NCI-H128 (cell line): Measurements from ENCODE around the gene TBC1D1.
"Not testable (repeated sequence)": the region's sequence is repeated elsewhere in the genome, so short reads cannot be mapped to it uniquely, and the experiment has no call there.

Experiments used
- DNase-seq: peaks from one replicate; lab custom pipeline; 2025; ENCODE audit not compliant: unreplicated experiment; lab: John Stamatoyannopoulos, UW

The TBC1D1 gene

GRCh38 chr4:38009949-38010348, 119.1 kb downstream of the TBC1D1 start:
- DNase-seq = no peak

- DNase-seq = no peak
These were observed 120.8 kb downstream of the TBC1D1 start for GRCh38 chr4:38011511-38012162.

DNA sequence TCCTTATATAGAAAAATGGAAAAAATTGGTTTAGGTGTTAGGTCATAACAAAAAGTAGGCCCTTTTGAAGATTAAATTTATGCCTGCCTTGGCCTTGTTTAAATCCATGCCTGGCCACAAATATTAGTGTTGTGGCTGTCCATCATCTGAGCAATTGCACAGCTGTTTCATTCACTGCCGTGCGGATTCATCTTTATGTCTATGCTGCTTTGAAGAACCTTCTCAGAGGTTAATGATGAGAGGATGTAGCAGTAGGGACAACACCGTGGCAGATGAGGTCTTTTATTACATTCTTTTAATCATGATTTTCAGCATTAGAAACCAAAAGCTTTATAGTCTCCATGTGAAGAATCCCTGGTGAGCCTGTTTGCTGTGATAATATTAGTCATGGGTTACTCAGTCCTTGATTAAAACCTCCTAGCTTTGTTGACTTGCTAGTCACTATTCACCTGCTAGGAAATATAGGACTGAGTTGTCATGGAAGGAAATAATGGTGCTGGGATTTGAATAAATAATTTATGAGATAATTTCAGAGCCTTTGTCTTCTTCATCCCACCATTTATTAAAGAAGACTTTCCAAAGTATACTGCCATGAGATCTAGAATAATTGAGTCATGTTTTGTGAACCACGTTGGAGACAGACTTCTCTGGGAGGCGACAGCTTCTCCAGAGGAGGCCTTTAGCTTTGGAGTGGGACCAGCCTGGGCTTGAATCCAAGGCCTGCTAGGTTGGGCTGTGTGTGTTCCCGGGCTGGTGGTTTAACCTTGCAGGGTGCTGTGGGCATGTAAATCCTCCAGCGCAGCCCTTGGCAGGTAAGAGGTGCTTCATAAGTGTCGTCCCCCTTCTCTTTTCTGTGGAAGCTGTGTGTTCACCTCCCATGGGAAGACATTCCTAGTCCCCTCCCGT, 122.8 kb downstream of the TBC1D1 start:
- DNase-seq = no peak

GRCh38 chr4:38014421-38014852, 123.6 kb downstream of the TBC1D1 start:
- DNase-seq = no peak

GRCh38 chr4:38015886-38016515, 125.1 kb downstream of the TBC1D1 start:
- DNase-seq = no peak

DNA sequence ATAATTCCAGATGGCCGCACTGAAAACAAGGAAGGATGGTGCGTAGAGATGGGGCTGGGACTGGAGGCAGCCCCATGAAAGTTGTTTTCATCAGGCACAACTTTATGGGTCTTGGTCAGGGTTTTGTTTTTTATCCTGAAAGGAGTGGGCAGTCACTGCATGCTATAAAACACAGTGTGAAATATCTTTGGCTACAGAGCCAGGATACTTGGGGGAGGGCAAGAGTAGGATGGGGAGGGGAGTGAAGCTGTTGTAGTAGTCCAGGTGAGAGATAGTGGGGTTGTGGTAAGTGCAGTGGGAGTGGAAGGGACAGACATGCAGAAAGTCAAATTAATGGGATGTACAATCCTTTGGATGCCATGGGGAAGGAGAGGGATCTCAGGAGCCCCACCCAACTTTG, 125.8 kb downstream of the TBC1D1 start:
- DNase-seq = no peak

- DNase-seq = no peak
These were observed 126.7 kb downstream of the TBC1D1 start for GRCh38 chr4:38017609-38018008.

- DNase-seq = no peak
These were observed 129.5 kb downstream of the TBC1D1 start for GRCh38 chr4:38020386-38020785.

DNA sequence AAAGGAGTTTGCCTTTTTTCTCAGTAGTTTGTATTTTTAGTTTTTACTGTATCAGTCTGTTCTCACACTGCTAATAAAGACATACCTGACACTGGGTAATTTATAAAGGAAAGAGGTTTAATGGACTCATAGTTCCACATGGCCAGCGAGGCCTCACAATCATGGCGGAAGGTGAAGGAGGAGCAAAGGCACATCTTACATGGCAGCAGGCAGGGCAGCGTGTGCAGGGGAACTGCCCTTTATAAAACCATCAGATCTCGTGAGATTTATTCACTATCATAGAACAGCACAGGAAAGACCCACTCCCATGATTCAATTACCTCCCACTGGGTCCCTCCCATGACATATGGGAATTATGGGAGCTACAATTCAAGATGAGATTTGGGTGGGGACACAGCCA, 130.1 kb downstream of the TBC1D1 start:
- not testable (repeated sequence) for DNase-seq

DNA sequence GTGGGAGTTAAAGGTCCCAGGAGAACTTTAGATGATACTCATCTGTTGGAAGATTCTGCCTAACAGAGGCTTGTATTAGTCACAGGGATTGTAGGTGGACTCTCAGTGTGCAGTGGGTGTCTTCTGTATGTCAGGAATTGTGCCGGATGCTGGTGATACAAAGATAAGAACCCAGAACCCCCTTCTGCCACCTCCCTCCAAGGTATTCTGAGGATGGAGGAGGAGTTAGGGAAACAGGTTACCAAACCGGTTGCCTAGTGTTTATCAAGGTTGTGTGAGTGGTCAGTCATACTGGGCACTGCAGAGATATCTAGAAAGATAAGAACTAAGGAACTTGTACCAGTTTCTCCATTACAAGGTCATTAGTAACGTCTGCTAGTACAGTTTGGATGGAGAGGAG, 130.9 kb downstream of the TBC1D1 start:
- no peak for DNase-seq

- no peak for DNase-seq
These were observed 132.7 kb downstream of the TBC1D1 start for GRCh38 chr4:38023347-38024205.

- DNase-seq = no peak
These were observed 133.3 kb downstream of the TBC1D1 start for GRCh38 chr4:38024206-38024509.

DNA sequence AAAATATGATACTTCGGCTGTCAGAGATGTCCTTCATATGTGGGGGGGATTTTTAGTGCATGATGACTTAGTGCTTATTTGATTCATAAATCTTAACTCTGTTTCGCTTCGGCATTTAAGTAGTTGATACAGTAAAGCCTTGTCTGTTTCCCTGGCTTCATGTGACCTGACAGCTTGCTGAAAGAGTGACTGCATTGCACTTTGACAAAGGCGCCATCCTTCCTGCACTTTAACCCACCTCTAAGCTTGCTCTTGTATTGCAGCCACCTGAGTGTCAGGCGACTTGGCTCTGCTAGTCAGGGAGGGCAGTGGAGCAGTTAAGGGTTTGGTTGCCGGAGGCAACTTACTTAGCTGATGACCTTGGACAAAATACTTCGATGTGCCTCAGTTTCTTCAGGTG, 134.8 kb downstream of the TBC1D1 start:
- no peak for DNase-seq

DNA sequence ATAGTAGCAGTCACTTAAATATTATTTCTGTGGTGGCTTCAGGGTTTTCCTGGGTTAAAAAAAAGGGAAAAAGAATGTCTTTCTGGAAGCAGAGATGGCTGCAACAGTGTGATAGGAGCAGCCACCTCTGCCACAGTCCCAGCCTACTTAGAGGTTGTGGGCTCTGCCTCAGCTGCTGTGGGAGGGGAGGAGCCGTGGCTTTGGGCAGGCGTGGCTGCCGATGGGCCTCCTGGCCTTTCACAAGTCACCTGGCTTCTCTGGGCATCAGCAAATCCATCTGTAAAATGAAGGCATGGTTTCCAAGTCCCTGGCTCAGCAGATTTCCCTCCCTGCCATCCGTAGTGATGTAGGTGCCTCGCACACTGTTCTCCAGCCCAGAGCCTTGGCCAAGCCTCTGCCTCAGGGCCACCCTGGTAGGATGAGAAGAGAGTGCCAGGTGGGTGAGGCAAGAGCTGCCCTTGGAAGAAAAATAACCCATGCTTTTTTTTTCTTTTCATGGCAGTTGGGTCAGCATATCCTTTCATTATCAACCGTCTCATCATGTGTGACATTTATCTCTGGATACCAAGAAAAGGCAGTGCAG, 135.4 kb downstream of the TBC1D1 start:
- DNase-seq = no peak

DNA sequence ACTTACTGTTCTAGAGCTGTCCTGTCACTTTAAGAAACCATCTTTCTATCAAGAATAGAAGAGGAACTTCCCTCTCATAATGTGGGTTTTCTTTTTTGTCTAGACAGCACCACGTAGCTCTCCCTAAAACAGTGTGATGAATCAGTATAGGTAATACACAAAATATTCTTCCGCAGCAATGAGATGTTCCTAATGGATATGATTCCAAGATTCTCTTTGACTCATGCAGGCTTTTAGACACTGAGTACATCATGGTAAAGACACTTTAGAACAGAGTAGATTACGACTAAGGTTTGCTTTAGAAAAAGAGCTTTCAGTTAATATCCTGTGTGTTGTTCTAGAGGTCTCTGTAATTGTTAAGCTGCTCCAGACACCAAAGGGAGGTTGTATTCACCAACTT, 139.1 kb downstream of the TBC1D1 start:
- DNase-seq = no peak

DNA sequence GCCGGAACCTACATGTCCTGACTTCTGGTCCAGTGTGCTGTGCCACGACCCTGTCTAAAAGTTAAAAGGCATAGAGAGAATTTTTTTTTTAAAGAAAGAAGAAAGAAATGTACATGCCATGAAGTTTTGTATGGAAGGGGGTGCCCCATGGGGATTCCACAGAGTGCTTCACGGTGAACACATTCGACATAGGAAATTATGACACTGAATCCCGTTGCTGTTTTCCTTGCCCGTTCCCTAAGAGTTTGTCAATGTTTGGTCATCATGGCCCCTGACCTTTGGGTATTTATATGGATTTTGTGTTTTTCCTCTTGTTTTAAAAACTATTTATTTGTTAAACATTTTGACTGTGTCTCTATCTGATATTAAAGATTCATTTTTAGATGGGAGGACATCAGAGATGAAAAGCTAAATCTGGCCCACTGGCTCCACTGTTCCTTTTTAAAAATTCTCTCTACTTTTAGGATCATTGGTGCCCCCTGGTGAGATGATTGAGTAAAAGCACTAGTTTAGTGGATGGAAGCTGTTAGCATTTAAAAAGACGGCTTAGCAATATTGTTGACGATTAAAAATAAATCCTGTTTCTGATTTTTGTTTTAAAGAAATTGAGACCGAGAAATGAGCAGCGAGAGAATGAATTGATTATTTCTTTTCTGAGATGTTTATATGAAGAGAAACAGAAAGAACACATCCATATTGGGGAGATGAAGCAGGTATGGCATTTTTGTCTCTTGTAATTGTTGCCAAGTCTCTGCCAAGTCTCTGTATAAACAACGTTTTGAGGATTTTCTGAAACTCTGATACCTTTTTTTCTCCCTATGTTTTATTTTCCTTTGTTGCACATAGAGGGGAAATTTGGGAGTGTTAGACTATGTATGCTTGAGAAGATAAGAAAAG, 144.3 kb downstream of the TBC1D1 start:
- peak; percentile 41 for DNase-seq

DNA sequence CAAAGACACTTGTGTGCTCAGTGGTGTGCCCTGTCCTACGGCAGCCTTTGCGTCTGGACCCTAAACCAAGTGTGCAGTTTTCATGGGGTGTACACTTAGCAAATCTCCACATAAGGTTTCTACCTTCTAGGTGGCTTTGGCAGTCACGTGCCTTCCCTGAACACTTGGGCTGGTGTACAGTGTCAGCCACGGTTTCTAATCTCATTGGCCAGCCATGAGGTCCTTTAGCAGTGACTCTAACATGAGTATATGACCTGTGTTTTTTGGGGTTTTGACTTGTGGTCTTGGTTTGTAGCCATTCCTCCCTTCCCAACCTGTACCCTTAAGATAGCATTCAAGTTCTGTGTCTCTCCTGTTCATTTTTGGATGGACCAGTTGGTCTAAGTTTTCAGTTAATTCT, 145.7 kb downstream of the TBC1D1 start:
- no peak for DNase-seq

- no peak for DNase-seq
These were observed 146.7 kb downstream of the TBC1D1 start for GRCh38 chr4:38037612-38038011.

DNA sequence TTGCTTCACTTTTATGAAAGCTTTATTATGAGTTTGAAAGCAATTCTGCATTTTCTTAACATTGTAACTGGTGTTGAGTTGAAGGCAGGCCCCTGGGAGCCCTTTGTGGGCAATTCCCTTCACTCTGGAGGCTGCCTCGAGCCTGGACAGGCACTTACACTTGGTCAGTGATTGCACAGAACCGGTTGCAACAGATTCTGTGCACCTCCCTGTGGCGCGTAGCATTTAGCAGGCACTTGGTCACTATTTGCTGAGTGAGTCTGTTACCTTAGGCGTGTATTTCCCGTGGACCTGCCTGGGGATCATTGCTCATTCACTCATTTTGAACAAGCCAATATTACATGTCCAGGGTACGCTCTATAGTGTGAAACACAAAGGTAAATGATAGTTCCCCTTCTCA, 149.7 kb downstream of the TBC1D1 start:
- DNase-seq = no peak

- DNase-seq = no peak
These were observed 153.2 kb downstream of the TBC1D1 start for GRCh38 chr4:38044060-38044459.
